Astrocyte (in vitro differentiated cells and primary cell): Measurements from ENCODE around the gene OR10G6. TPM values are rescaled to one million over a fixed set of nuclear protein-coding genes. Genes with fewer than 3 reads are reported as not detected.

Experiments used
- DNase-seq: peaks from one replicate; pipeline ENCODE4 v3.0.0-alpha.2; 2010; ENCODE audit warnings: low read depth
- FAIRE-seq: peaks from 2 replicates; lab custom pipeline; 2011; peaks lifted over from hg19 to GRCh38; lab: Jason Lieb, UNC
- H2AFZ ChIP-seq: 2 replicates; pipeline ENCODE4 v1.6.0; 2012; ENCODE audit warnings: low read depth, low read length, inconsistent platforms
- H3K27ac ChIP-seq: 2 replicates; pipeline ENCODE4 v1.5.1; 2011; ENCODE audit warnings: low read depth, low read length, inconsistent platforms
- H3K27me3 ChIP-seq: 2 replicates; pipeline ENCODE4 v1.6.0; 2011; ENCODE audit warnings: low read length, inconsistent platforms; ENCODE audit not compliant: insufficient read depth
- H3K36me3 ChIP-seq: 2 replicates; pipeline ENCODE4 v1.5.1; 2011; ENCODE audit warnings: low read length, inconsistent platforms; ENCODE audit not compliant: insufficient read depth
- H3K4me1 ChIP-seq: 2 replicates; pipeline ENCODE4 v1.5.1; 2011; ENCODE audit warnings: low read length, inconsistent platforms; ENCODE audit not compliant: insufficient read depth
- H3K4me2 ChIP-seq: 2 replicates; pipeline ENCODE4 v1.6.0; 2012; ENCODE audit warnings: low read length, inconsistent platforms
- H3K4me3 ChIP-seq: 2 replicates; pipeline ENCODE4 v1.5.1; 2011; ENCODE audit warnings: low read depth, mild to moderate bottlenecking, low read length, inconsistent platforms; ENCODE audit not compliant: insufficient read depth
- H3K79me2 ChIP-seq: 2 replicates; pipeline ENCODE4 v1.6.0; 2012; ENCODE audit warnings: mild to moderate bottlenecking, low read length, inconsistent platforms; ENCODE audit not compliant: insufficient read depth
- H3K9ac ChIP-seq: 2 replicates; pipeline ENCODE4 v1.6.0; 2012; ENCODE audit warnings: mild to moderate bottlenecking, low read length, inconsistent platforms
- H3K9me3 ChIP-seq: 2 replicates; pipeline ENCODE4 v1.5.1; 2012; ENCODE audit warnings: low read depth, mild to moderate bottlenecking, low read length, inconsistent platforms; ENCODE audit not compliant: insufficient read depth
- H4K20me1 ChIP-seq: 2 replicates; pipeline ENCODE4 v1.6.0; 2012; ENCODE audit warnings: low read length, inconsistent platforms; ENCODE audit not compliant: insufficient read depth
- H3K27ac Mint-ChIP-seq: one replicate; pipeline ENCODE4 v1.8.0; 2021; ENCODE audit warnings: mild to moderate bottlenecking, mixed read lengths; ENCODE audit not compliant: unreplicated experiment
- H3K27me3 Mint-ChIP-seq: one replicate; pipeline ENCODE4 v1.8.0; 2021; ENCODE audit warnings: low read depth, mixed read lengths; ENCODE audit not compliant: unreplicated experiment
- H3K36me3 Mint-ChIP-seq: one replicate; pipeline ENCODE4 v1.8.0; 2021; ENCODE audit warnings: low read depth, mixed read lengths; ENCODE audit not compliant: unreplicated experiment
- H3K4me1 Mint-ChIP-seq: one replicate; pipeline ENCODE4 v1.8.0; 2021; ENCODE audit warnings: low read depth, mixed read lengths; ENCODE audit not compliant: unreplicated experiment
- H3K4me3 Mint-ChIP-seq: one replicate; pipeline ENCODE4 v1.8.0; 2021; ENCODE audit warnings: mild to moderate bottlenecking, moderate library complexity, mixed read lengths; ENCODE audit not compliant: unreplicated experiment
- H3K9me3 Mint-ChIP-seq: one replicate; pipeline ENCODE4 v1.8.0; 2021; ENCODE audit warnings: mild to moderate bottlenecking, mixed read lengths; ENCODE audit not compliant: unreplicated experiment
- CTCF ChIP-seq: IDR thresholded peaks from 2 replicates; pipeline ENCODE4 v1.5.1; 2011; ENCODE audit warnings: low read depth, mild to moderate bottlenecking, inconsistent platforms, low read length, moderate library complexity; ENCODE audit not compliant: insufficient read depth
- EZH2 ChIP-seq: IDR thresholded peaks from 2 replicates; pipeline ENCODE4 v1.6.1; 2012; ENCODE audit warnings: mild to moderate bottlenecking, low read length, inconsistent platforms; ENCODE audit not compliant: insufficient read depth
- total RNA-seq: library from RNA; stranded (reverse); gene quantifications from 2 replicates; pipeline ENCODE4 v1.2.1, GENCODE V29; 2021

OR10G6 gene
- total RNA-seq, 1 donor from 2014 or later, result not detected

GRCh38 chr11:123945132-123945531 lies 49.8 kb downstream of the OR10G6 start:
- H3K9ac ChIP-seq, result no peak overlapping the region
- no peaks in the 10 kb centered on the region for H3K9me3 Mint-ChIP-seq
- no peaks in the 10 kb centered on the region for H3K79me2 ChIP-seq
- no peak for FAIRE-seq
- no peak overlapping the region for H3K27ac Mint-ChIP-seq
- no peaks in the 10 kb centered on the region for H3K9me3 ChIP-seq
- H3K4me3 ChIP-seq, result no peak overlapping the region
- H3K4me1 Mint-ChIP-seq, result no peaks in the 10 kb centered on the region
- H3K4me3 Mint-ChIP-seq, result no peak overlapping the region
- H3K36me3 Mint-ChIP-seq, result no peaks in the 10 kb centered on the region
- no peaks in the 10 kb centered on the region for H3K27me3 ChIP-seq
- H3K27ac ChIP-seq, result no peak overlapping the region
- H3K4me2 ChIP-seq, result no peak overlapping the region
- no peaks in the 10 kb centered on the region for H4K20me1 ChIP-seq
- DNase-seq, result no peak
- no peaks in the 10 kb centered on the region for H3K4me1 ChIP-seq
- H3K27me3 Mint-ChIP-seq, result no peaks in the 10 kb centered on the region
- H2AFZ ChIP-seq, result no peak overlapping the region
- no peak for TF ChIP-seq CTCF
- no peak for TF ChIP-seq EZH2
- H3K36me3 ChIP-seq, result no peaks in the 10 kb centered on the region

Other genes starting within 250 kb of the OR10G6 start
- not detected in 2 replicates for gene OR6X1, start 240.6 kb downstream of the OR10G6 start, total RNA-seq
- gene OR6M1, start 188.8 kb downstream of the OR10G6 start, total RNA-seq, result not detected in 2 replicates
- gene TMEM225, start 109.5 kb downstream of the OR10G6 start, total RNA-seq, result not detected in 2 replicates
- gene OR8D4, start 93.0 kb downstream of the OR10G6 start, total RNA-seq, result not detected in 2 replicates
- not detected in 2 replicates for gene OR4D5, start 55.5 kb downstream of the OR10G6 start, total RNA-seq
- not detected in 2 replicates for gene OR6T1, start 51.3 kb downstream of the OR10G6 start, total RNA-seq
- gene OR10S1, start 17.4 kb downstream of the OR10G6 start, total RNA-seq, result not detected in 2 replicates
- not detected in 2 replicates for gene OR10G4, start 17.8 kb upstream of the OR10G6 start, total RNA-seq
- gene OR10G9, start 27.9 kb upstream of the OR10G6 start, total RNA-seq, result not detected in 2 replicates
- gene OR10G8, start 31.6 kb upstream of the OR10G6 start, total RNA-seq, result not detected in 2 replicates
- not detected in 2 replicates for gene OR10G7, start 46.2 kb upstream of the OR10G6 start, total RNA-seq
- gene VWA5A, start 120.3 kb upstream of the OR10G6 start, total RNA-seq, result 8.6 and 8.7 TPM in 2 replicates
- gene OR10D3, start 188.2 kb upstream of the OR10G6 start, total RNA-seq, result not detected in 2 replicates
- not detected in 2 replicates for gene OR8G1, start 245.9 kb upstream of the OR10G6 start, total RNA-seq